Measurements from ENCODE around the gene PHYHIPL.
"Not testable (repeated sequence)": the region's sequence is repeated elsewhere in the genome, so short reads cannot be mapped to it uniquely, and the experiment has no call there.

The PHYHIPL gene

GRCh38 chr10:59234194-59234593 lies 57.8 kb downstream of the PHYHIPL start:
- Histone ChIP-seq H3K27me3 (no peaks in the 10 kb centered on the region), H3K9me3 (no peaks in the 10 kb centered on the region), H3K4me1 (no peaks in the 10 kb centered on the region), H3K27ac (no peak overlapping the region), H3K4me3 (no peak overlapping the region), H3K36me3 (no peaks in the 10 kb centered on the region)
- intact Hi-C loops (cut with DNase I; ENCODE audit: low total_unique reads): loop anchor here (10.0 kb wide), 1 partner anchor 279 kb away; no protein-coding TSS in a partner anchor
- no peak for TF ChIP-seq CTCF (IDR thresholded peaks at IDR 0.05)
- no peak for DNase-seq

GRCh38 chr10:59234816-59235429 lies 58.5 kb downstream of the PHYHIPL start:
- H3K27me3 ChIP-seq: no peaks in the 10 kb centered on the region
- H3K36me3 ChIP-seq: no peaks in the 10 kb centered on the region
- no peak overlapping the region for H3K27ac ChIP-seq
- no peak for DNase-seq
- H3K4me3 ChIP-seq: no peak overlapping the region
- TF ChIP-seq CTCF (IDR thresholded peaks at IDR 0.05): peak; percentile 46 to 47
- H3K9me3 ChIP-seq: no peaks in the 10 kb centered on the region
- H3K4me1 ChIP-seq: no peaks in the 10 kb centered on the region
- intact Hi-C loops (cut with DNase I; ENCODE audit: low total_unique reads): loop anchor here (10.0 kb wide), 1 partner anchor 280 kb away; no protein-coding TSS in a partner anchor

GRCh38 chr10:59236064-59236697 lies 59.7 kb downstream of the PHYHIPL start:
- Histone ChIP-seq H3K27me3 (no peaks in the 10 kb centered on the region), H3K4me1 (no peaks in the 10 kb centered on the region), H3K4me3 (no peak overlapping the region), H3K36me3 (no peaks in the 10 kb centered on the region), H3K9me3 (no peaks in the 10 kb centered on the region), H3K27ac (no peak overlapping the region)
- DNase-seq: no peak
- intact Hi-C loops (cut with DNase I; ENCODE audit: low total_unique reads): loop anchor here (10.0 kb wide), 1 partner anchor 281 kb away; no protein-coding TSS in a partner anchor
- no peak for TF ChIP-seq CTCF (IDR thresholded peaks at IDR 0.05)

GRCh38 chr10:59237775-59238174 lies 61.3 kb downstream of the PHYHIPL start:
- no peaks in the 10 kb centered on the region for H3K27me3 ChIP-seq
- H3K4me3 ChIP-seq: no peak overlapping the region
- no peak overlapping the region for H3K27ac ChIP-seq
- TF ChIP-seq CTCF (IDR thresholded peaks at IDR 0.05): no peak
- H3K36me3 ChIP-seq: no peaks in the 10 kb centered on the region
- intact Hi-C loops (cut with DNase I; ENCODE audit: low total_unique reads): loop anchor here (10.0 kb wide), 1 partner anchor 283 kb away; no protein-coding TSS in a partner anchor
- no peak for DNase-seq
- H3K9me3 ChIP-seq: no peaks in the 10 kb centered on the region
- H3K4me1 ChIP-seq: no peaks in the 10 kb centered on the region

GRCh38 chr10:59239108-59239507 lies 62.7 kb downstream of the PHYHIPL start:
- intact Hi-C loops (cut with DNase I; ENCODE audit: low total_unique reads): loop anchor here (10.0 kb wide), 1 partner anchor 284 kb away; no protein-coding TSS in a partner anchor
- not testable (repeated sequence) for DNase-seq, H3K4me1 ChIP-seq, H3K27ac ChIP-seq, H3K36me3 ChIP-seq, H3K9me3 ChIP-seq, H3K4me3 ChIP-seq, H3K27me3 ChIP-seq

- no peak for DNase-seq
- peaks cover 0 to 6% (median 0%) of the 10 kb centered on the region in 4 donors for H3K4me1 ChIP-seq
These were observed 64.2 kb downstream of the PHYHIPL start for GRCh38 chr10:59240582-59241183.

More at GRCh38 chr10:59240582-59241183, 64.2 kb downstream of the PHYHIPL start:
- peak; percentile 61 to 91 for TF ChIP-seq CTCF (IDR thresholded peaks at IDR 0.05)
- Histone ChIP-seq H3K4me3 (no peak overlapping the region), H3K36me3 (no peaks in the 10 kb centered on the region), H3K9me3 (no peaks in the 10 kb centered on the region), H3K27ac (no peak overlapping the region), H3K27me3 (no peaks in the 10 kb centered on the region)
- intact Hi-C loops (cut with DNase I; ENCODE audit: low total_unique reads): loop anchor here (2.0 to 10.0 kb wide), 2 partner anchors 224 to 382 kb away; no protein-coding TSS in a partner anchor
